Measurements from ENCODE around the gene GP9. TPM values are rescaled to one million over a fixed set of nuclear protein-coding genes. Genes with fewer than 3 reads are reported as not detected.

The GP9 gene
- total RNA-seq, 1 experiment from 2014 or later, result not detected

GRCh38 chr3:129016356-129016719 is 44.2 kb upstream of the GP9 start:
- H3K4me3 Mint-ChIP-seq, result no peak overlapping the region
- H3K36me3 Mint-ChIP-seq (ENCODE audit: insufficient read depth in 1 of 3, low read depth in 3 of 3), result no peaks in the 10 kb centered on the region
- no CpG with 5 or more reads among the region's 6 CpGs for WGBS (ENCODE audit: extremely low coverage, insufficient read length, low lambda C conversion rate)
- Histone ChIP-seq H3K4me2 (ENCODE audit: insufficient read depth, insufficient read length, low read length) (no peak overlapping the region), H4K20me1 (ENCODE audit: control insufficient read depth, insufficient read depth, insufficient read length) (no peaks in the 10 kb centered on the region), H4K5ac (ENCODE audit: insufficient read length, low read depth, low read length) (no peak overlapping the region), H3K27ac (ENCODE audit: insufficient read length, low read depth, low read length) (no peak overlapping the region), H2AFZ (ENCODE audit: low read length) (no peak overlapping the region), H3K56ac (ENCODE audit: insufficient read length, low read depth, low read length) (no peak overlapping the region), H4K91ac (ENCODE audit: insufficient read length, low read depth, low read length) (no peak overlapping the region), H4K8ac (replicated peaks; ENCODE audit: insufficient read length, low read depth, low read length) (no peak overlapping the region), H2AK5ac (ENCODE audit: insufficient read length, low read length) (no peak overlapping the region), H3K23ac (ENCODE audit: insufficient read length, low read depth, low read length) (no peak overlapping the region), H3K23me2 (ENCODE audit: insufficient read length, low read depth, low read length, poor library complexity, severe bottlenecking) (no peaks in the 10 kb centered on the region), H2BK12ac (ENCODE audit: insufficient read length, low read depth, low read length) (no peak overlapping the region), H2BK120ac (ENCODE audit: low read depth, low read length, poor library complexity, severe bottlenecking) (no peak overlapping the region), H3K9me3 (ENCODE audit: control insufficient read depth, low read depth, low read length) (no peaks in the 10 kb centered on the region), H3K14ac (ENCODE audit: insufficient read depth, low read length) (no peak overlapping the region), H3K9ac (ENCODE audit: extremely low read depth, insufficient read length, low read length) (no peak overlapping the region), H3K4ac (ENCODE audit: low read depth, low read length) (no peak overlapping the region), H3K4me1 (ENCODE audit: insufficient read depth, low read length) (no peaks in the 10 kb centered on the region), H2BK5ac (ENCODE audit: insufficient read length, low read length) (no peak overlapping the region), H3K79me1 (ENCODE audit: insufficient read depth, low read depth, low read length, poor library complexity, severe bottlenecking) (no peaks in the 10 kb centered on the region), H3K79me2 (ENCODE audit: insufficient read depth, low read length) (no peaks in the 10 kb centered on the region), H2BK20ac (ENCODE audit: low read depth, low read length, poor library complexity, severe bottlenecking) (no peak overlapping the region), H3K18ac (ENCODE audit: insufficient read length, low read depth, low read length) (no peak overlapping the region), H2BK15ac (ENCODE audit: low read depth, low read length) (no peak overlapping the region), H3T11ph (ENCODE audit: low read length) (no peak overlapping the region), H3K27me3 (ENCODE audit: insufficient read depth, low read length) (no peaks in the 10 kb centered on the region)
- H3K27ac Mint-ChIP-seq, result no peak overlapping the region
- peaks cover 2 to 15% of the 10 kb centered on the region in 2 experiments for H3K4me1 Mint-ChIP-seq
- peaks cover 11% of the 10 kb centered on the region for H3K27me3 Mint-ChIP-seq (ENCODE audit: low read depth)
- TF ChIP-seq CTCF (conservative IDR thresholded peaks at IDR 0.05), result no peak
- DNase-seq, result no peak
- no peaks in the 10 kb centered on the region for H3K9me3 Mint-ChIP-seq

All from H9 (cell line).